Suprapubic skin (tissue), 4 donors: ENCODE results near the gene FSIP1.

Experiments
- EP300 ChIP-seq: sonication (generic); formaldehyde crosslinking; IDR thresholded peaks from one replicate; pipeline ENCODE4 v1.6.1; 2017; ENCODE audit warnings: antibody characterized with exemption
- POLR2A ChIP-seq, 2 donors: fragments of 450-650 bp; IDR thresholded peaks; one replicate each; pipeline ENCODE4 v1.6.1; 2017; ENCODE audit warnings: antibody characterized with exemption in 2 of 2, mild to moderate bottlenecking in 2 of 2, moderate library complexity in 2 of 2
- POLR2AphosphoS5 ChIP-seq, 3 donors: sonication (generic); formaldehyde crosslinking; IDR thresholded peaks; one replicate each; pipeline ENCODE4 v1.6.1; 2017; ENCODE audit warnings: antibody characterized with exemption in 3 of 3
- TF ChIP-seq, protein P1 (sequence below), 2 donors: fragments of 200-600 bp in 1 of 2; fragments of 450-650 bp in 1 of 2; sonication (generic) in 1 of 2; IDR thresholded peaks; one replicate each; pipeline ENCODE4 v1.5.1; 2016 to 2019; ENCODE audit warnings: antibody characterized with exemption in 2 of 2, mild to moderate bottlenecking in 1 of 2, moderate library complexity in 1 of 2

DNA sequence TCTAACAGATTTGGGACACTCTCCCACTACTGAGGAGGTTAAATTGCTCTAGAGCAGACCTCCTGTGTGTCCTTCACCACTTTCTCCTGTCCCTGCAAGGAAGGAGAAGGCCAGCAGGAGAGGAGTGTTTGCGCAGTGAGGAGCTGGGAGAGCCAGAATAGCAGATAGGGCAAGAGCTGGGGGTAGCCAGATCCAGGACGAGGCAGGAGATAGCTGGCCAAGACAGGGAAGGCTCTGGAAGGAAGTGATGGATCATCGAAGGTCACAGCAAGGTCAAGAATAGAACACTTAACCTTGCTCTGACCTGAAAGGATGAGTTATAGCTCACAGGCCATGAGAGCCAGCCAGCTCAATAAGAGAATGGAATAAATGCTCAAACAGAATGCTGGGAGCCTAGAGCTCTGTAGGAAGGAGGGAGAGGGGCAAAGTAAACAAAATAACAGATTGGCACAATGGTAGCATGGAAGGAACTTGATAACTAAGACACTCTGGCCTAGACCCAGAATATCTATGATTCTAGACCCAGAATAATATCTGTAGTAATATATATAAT lies 37.5 kb upstream of the FSIP1 start:
- TF ChIP-seq, protein P1, sequence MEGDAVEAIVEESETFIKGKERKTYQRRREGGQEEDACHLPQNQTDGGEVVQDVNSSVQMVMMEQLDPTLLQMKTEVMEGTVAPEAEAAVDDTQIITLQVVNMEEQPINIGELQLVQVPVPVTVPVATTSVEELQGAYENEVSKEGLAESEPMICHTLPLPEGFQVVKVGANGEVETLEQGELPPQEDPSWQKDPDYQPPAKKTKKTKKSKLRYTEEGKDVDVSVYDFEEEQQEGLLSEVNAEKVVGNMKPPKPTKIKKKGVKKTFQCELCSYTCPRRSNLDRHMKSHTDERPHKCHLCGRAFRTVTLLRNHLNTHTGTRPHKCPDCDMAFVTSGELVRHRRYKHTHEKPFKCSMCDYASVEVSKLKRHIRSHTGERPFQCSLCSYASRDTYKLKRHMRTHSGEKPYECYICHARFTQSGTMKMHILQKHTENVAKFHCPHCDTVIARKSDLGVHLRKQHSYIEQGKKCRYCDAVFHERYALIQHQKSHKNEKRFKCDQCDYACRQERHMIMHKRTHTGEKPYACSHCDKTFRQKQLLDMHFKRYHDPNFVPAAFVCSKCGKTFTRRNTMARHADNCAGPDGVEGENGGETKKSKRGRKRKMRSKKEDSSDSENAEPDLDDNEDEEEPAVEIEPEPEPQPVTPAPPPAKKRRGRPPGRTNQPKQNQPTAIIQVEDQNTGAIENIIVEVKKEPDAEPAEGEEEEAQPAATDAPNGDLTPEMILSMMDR (IDR thresholded peaks at IDR 0.05), result no peak
- no peak for TF ChIP-seq POLR2A (IDR thresholded peaks at IDR 0.05)
- no peak for TF ChIP-seq POLR2AphosphoS5 (IDR thresholded peaks at IDR 0.05)
- TF ChIP-seq EP300, result no peak
